Measurements from ENCODE around the gene TPD52L1. TPM values are rescaled to one million over a fixed set of nuclear protein-coding genes. Genes with fewer than 3 reads are reported as not detected.

Gene TPD52L1
- total and polyA plus RNA-seq, 2 donors, result 6.3 to 16.9 TPM

- Histone ChIP-seq H3K27me3 (ENCODE audit: control insufficient read depth in 2 of 2, insufficient read depth in 1 of 2, low read length in 1 of 2) (no peaks in the 10 kb centered on the region), H3K36me3 (ENCODE audit: control insufficient read depth in 2 of 2, insufficient read depth in 2 of 2, low read length in 1 of 2) (peaks cover 8 to 36% of the 10 kb centered on the region in 2 donors), H3K4me3 (ENCODE audit: low read length in 2 of 2) (peak overlapping the region; percentile 71 to 89), H3K27ac (ENCODE audit: low read depth in 1 of 2, low read length in 1 of 2) (peak overlapping the region; percentile 67 to 92), H3K4me1 (ENCODE audit: control insufficient read depth in 2 of 2, insufficient read depth in 2 of 2, low read length in 2 of 2) (peaks cover 7 to 16% of the 10 kb centered on the region in 2 donors), H3K9me3 (ENCODE audit: control insufficient read depth in 2 of 2, insufficient read depth in 1 of 2, low read length in 1 of 2) (no peaks in the 10 kb centered on the region)
- peak in 2 of 9 donors; percentile 2 to 23 for DNase-seq (ENCODE audit: low read depth in 6 of 9, low spot score in 9 of 9)
- 21% methylated on average over 11 of the region's 11 CpGs for whole genome bisulfite sequencing
Measured at GRCh38 chr6:125300992-125301434, 147.4 kb downstream of the TPD52L1 start.

GRCh38 chr6:125301435-125302391 lies 148.1 kb downstream of the TPD52L1 start, which contains the start of gene HDDC2:
Gene HDDC2 (minus strand): TSS chr6:125301967. CDS start chr6:125301932, 35 bp downstream.
- H3K4me3 ChIP-seq (ENCODE audit: low read length in 2 of 2), result peak within 1 kb of the TSS; percentile 71 to 89
- peaks cover 7 to 16% of the 10 kb centered on the region in 2 donors for H3K4me1 ChIP-seq (ENCODE audit: control insufficient read depth in 2 of 2, insufficient read depth in 2 of 2, low read length in 2 of 2)
- peaks cover 3 to 32% of the 10 kb centered on the region in 2 donors for H3K36me3 ChIP-seq (ENCODE audit: control insufficient read depth in 2 of 2, insufficient read depth in 2 of 2, low read length in 1 of 2)
- H3K27ac ChIP-seq (ENCODE audit: low read depth in 1 of 2, low read length in 1 of 2), result peak within 1 kb of the TSS; percentile 67 to 92
- H3K27me3 ChIP-seq (ENCODE audit: control insufficient read depth in 2 of 2, insufficient read depth in 1 of 2, low read length in 1 of 2), result no peaks in the 10 kb centered on the region
- H3K9me3 ChIP-seq (ENCODE audit: control insufficient read depth in 2 of 2, insufficient read depth in 1 of 2, low read length in 1 of 2), result no peaks in the 10 kb centered on the region
- peak in 6 of 9 donors; percentile 30 to 66 (median 44) for DNase-seq (ENCODE audit: low read depth in 6 of 9, low spot score in 9 of 9)
- WGBS, result 5% methylated on average over 67 of the region's 67 CpGs

- no peaks in the 10 kb centered on the region for H3K27me3 ChIP-seq (ENCODE audit: control insufficient read depth in 2 of 2, insufficient read depth in 1 of 2, low read length in 1 of 2)
- no peaks in the 10 kb centered on the region for H3K9me3 ChIP-seq (ENCODE audit: control insufficient read depth in 2 of 2, insufficient read depth in 1 of 2, low read length in 1 of 2)
- 88% methylated on average over 4 of the region's 4 CpGs for WGBS
- peaks cover 7 to 16% of the 10 kb centered on the region in 2 donors for H3K4me1 ChIP-seq (ENCODE audit: control insufficient read depth in 2 of 2, insufficient read depth in 2 of 2, low read length in 2 of 2)
- peak overlapping the region in 1 of 2 donors; percentile 67 for H3K27ac ChIP-seq (ENCODE audit: low read depth in 1 of 2, low read length in 1 of 2)
- H3K4me3 ChIP-seq (ENCODE audit: low read length in 2 of 2), result no peak overlapping the region
- DNase-seq (ENCODE audit: low read depth in 6 of 9, low spot score in 9 of 9), result peak in 2 of 9 donors; percentile 18 to 57
- peaks cover 0 to 20% of the 10 kb centered on the region in 2 donors for H3K36me3 ChIP-seq (ENCODE audit: control insufficient read depth in 2 of 2, insufficient read depth in 2 of 2, low read length in 1 of 2)
Measured at GRCh38 chr6:125302840-125303511, 149.4 kb downstream of the TPD52L1 start.

GRCh38 chr6:125303512-125303854 lies 149.9 kb downstream of the TPD52L1 start:
- Histone ChIP-seq H3K27ac (ENCODE audit: low read depth in 1 of 2, low read length in 1 of 2) (peak overlapping the region in 1 of 2 donors; percentile 67), H3K9me3 (ENCODE audit: control insufficient read depth in 2 of 2, insufficient read depth in 1 of 2, low read length in 1 of 2) (no peaks in the 10 kb centered on the region), H3K4me3 (ENCODE audit: low read length in 2 of 2) (no peak overlapping the region), H3K27me3 (ENCODE audit: control insufficient read depth in 2 of 2, insufficient read depth in 1 of 2, low read length in 1 of 2) (no peaks in the 10 kb centered on the region), H3K36me3 (ENCODE audit: control insufficient read depth in 2 of 2, insufficient read depth in 2 of 2, low read length in 1 of 2) (peaks cover 0 to 15% of the 10 kb centered on the region in 2 donors), H3K4me1 (ENCODE audit: control insufficient read depth in 2 of 2, insufficient read depth in 2 of 2, low read length in 2 of 2) (peaks cover 7 to 16% of the 10 kb centered on the region in 2 donors)
- 82% methylated on average over 1 of the region's 1 CpG for WGBS
- no peak for DNase-seq (ENCODE audit: low read depth in 6 of 9, low spot score in 9 of 9)

- WGBS, result 97% methylated on average over 3 of the region's 3 CpGs
- Histone ChIP-seq H3K4me1 (ENCODE audit: control insufficient read depth in 2 of 2, insufficient read depth in 2 of 2, low read length in 2 of 2) (peaks cover 7 to 16% of the 10 kb centered on the region in 2 donors), H3K27ac (ENCODE audit: low read depth in 1 of 2, low read length in 1 of 2) (no peak overlapping the region), H3K4me3 (ENCODE audit: low read length in 2 of 2) (no peak overlapping the region), H3K27me3 (ENCODE audit: control insufficient read depth in 2 of 2, insufficient read depth in 1 of 2, low read length in 1 of 2) (no peaks in the 10 kb centered on the region), H3K9me3 (ENCODE audit: control insufficient read depth in 2 of 2, insufficient read depth in 1 of 2, low read length in 1 of 2) (no peaks in the 10 kb centered on the region), H3K36me3 (ENCODE audit: control insufficient read depth in 2 of 2, insufficient read depth in 2 of 2, low read length in 1 of 2) (peaks cover 0 to under 1% of the 10 kb centered on the region in 2 donors)
- DNase-seq (ENCODE audit: low read depth in 6 of 9, low spot score in 9 of 9), result no peak
Measured at GRCh38 chr6:125304970-125305660, 151.5 kb downstream of the TPD52L1 start.

- no peaks in the 10 kb centered on the region for H3K36me3 ChIP-seq (ENCODE audit: control insufficient read depth in 2 of 2, insufficient read depth in 2 of 2, low read length in 1 of 2)
- H3K4me1 ChIP-seq (ENCODE audit: control insufficient read depth in 2 of 2, insufficient read depth in 2 of 2, low read length in 2 of 2), result peaks cover 0 to 13% of the 10 kb centered on the region in 2 donors
- no peak overlapping the region for H3K4me3 ChIP-seq (ENCODE audit: low read length in 2 of 2)
- H3K9me3 ChIP-seq (ENCODE audit: control insufficient read depth in 2 of 2, insufficient read depth in 1 of 2, low read length in 1 of 2), result no peaks in the 10 kb centered on the region
- no peak for DNase-seq (ENCODE audit: low read depth in 6 of 9, low spot score in 9 of 9)
- no peak overlapping the region for H3K27ac ChIP-seq (ENCODE audit: low read depth in 1 of 2, low read length in 1 of 2)
- no peaks in the 10 kb centered on the region for H3K27me3 ChIP-seq (ENCODE audit: control insufficient read depth in 2 of 2, insufficient read depth in 1 of 2, low read length in 1 of 2)
- 95% methylated on average over 3 of the region's 3 CpGs for whole genome bisulfite sequencing
Measured at GRCh38 chr6:125306756-125307149, 153.2 kb downstream of the TPD52L1 start.

- DNase-seq (ENCODE audit: low read depth in 6 of 9, low spot score in 9 of 9), result no peak
- no peaks in the 10 kb centered on the region for H3K27me3 ChIP-seq (ENCODE audit: control insufficient read depth in 2 of 2, insufficient read depth in 1 of 2, low read length in 1 of 2)
- no peak overlapping the region for H3K4me3 ChIP-seq (ENCODE audit: low read length in 2 of 2)
- WGBS, result 91% methylated on average over 6 of the region's 6 CpGs
- no peaks in the 10 kb centered on the region for H3K9me3 ChIP-seq (ENCODE audit: control insufficient read depth in 2 of 2, insufficient read depth in 1 of 2, low read length in 1 of 2)
- peaks cover 0 to 9% of the 10 kb centered on the region in 2 donors for H3K4me1 ChIP-seq (ENCODE audit: control insufficient read depth in 2 of 2, insufficient read depth in 2 of 2, low read length in 2 of 2)
- H3K36me3 ChIP-seq (ENCODE audit: control insufficient read depth in 2 of 2, insufficient read depth in 2 of 2, low read length in 1 of 2), result no peaks in the 10 kb centered on the region
- no peak overlapping the region for H3K27ac ChIP-seq (ENCODE audit: low read depth in 1 of 2, low read length in 1 of 2)
Measured at GRCh38 chr6:125307150-125307838, 153.7 kb downstream of the TPD52L1 start.

- H3K36me3 ChIP-seq (ENCODE audit: control insufficient read depth in 2 of 2, insufficient read depth in 2 of 2, low read length in 1 of 2), result no peaks in the 10 kb centered on the region
- no peak for DNase-seq (ENCODE audit: low read depth in 6 of 9, low spot score in 9 of 9)
- H3K4me1 ChIP-seq (ENCODE audit: control insufficient read depth in 2 of 2, insufficient read depth in 2 of 2, low read length in 2 of 2), result peaks cover 0 to 5% of the 10 kb centered on the region in 2 donors
- H3K27me3 ChIP-seq (ENCODE audit: control insufficient read depth in 2 of 2, insufficient read depth in 1 of 2, low read length in 1 of 2), result no peaks in the 10 kb centered on the region
- no peaks in the 10 kb centered on the region for H3K9me3 ChIP-seq (ENCODE audit: control insufficient read depth in 2 of 2, insufficient read depth in 1 of 2, low read length in 1 of 2)
- H3K4me3 ChIP-seq (ENCODE audit: low read length in 2 of 2), result no peak overlapping the region
- 59% methylated on average over 6 of the region's 6 CpGs for WGBS
- no peak overlapping the region for H3K27ac ChIP-seq (ENCODE audit: low read depth in 1 of 2, low read length in 1 of 2)
Measured at GRCh38 chr6:125307964-125308615, 154.5 kb downstream of the TPD52L1 start.
